Naive B cell (primary cell): ENCODE results near the gene CNOT1. TPM values are rescaled to one million over a fixed set of nuclear protein-coding genes. Genes with fewer than 3 reads are reported as not detected.
"Not testable (repeated sequence)": the region's sequence is repeated elsewhere in the genome, so short reads cannot be mapped to it uniquely, and the experiment has no call there.

Experiments
- ATAC-seq, 2 donors: fragments of 150-1000 bp; cut with Tn5 transposase; 2 replicates each; pipeline ENCODE4 v1.10.0; 2021; ENCODE audit warnings: low read depth in 2 of 2, mild to moderate bottlenecking in 2 of 2, moderate library complexity in 2 of 2
- DNase-seq: peaks from one replicate; pipeline ENCODE4 v3.0.0; 2022
- H3K27ac Mint-ChIP-seq, 6 donors: one replicate each; pipeline ENCODE4 v1.8.0; 2020 to 2022; ENCODE audit warnings: mild to moderate bottlenecking in 6 of 6, mixed read lengths in 6 of 6, moderate library complexity in 5 of 6, inconsistent platforms in 2 of 6
- H3K27me3 Mint-ChIP-seq, 3 donors: one replicate each; pipeline ENCODE4 v1.8.0; 2021 to 2022; ENCODE audit warnings: mixed read lengths in 3 of 3, mild to moderate bottlenecking in 1 of 3
- H3K36me3 Mint-ChIP-seq, 2 donors: one replicate each; pipeline ENCODE4 v1.8.0; 2020 to 2022; ENCODE audit warnings: mixed read lengths in 2 of 2, inconsistent platforms in 1 of 2, mild to moderate bottlenecking in 1 of 2
- H3K4me1 Mint-ChIP-seq, 3 donors: one replicate each; pipeline ENCODE4 v1.8.0; 2020 to 2022; ENCODE audit warnings: mixed read lengths in 3 of 3, inconsistent platforms in 1 of 3, mild to moderate bottlenecking in 1 of 3, moderate library complexity in 1 of 3
- H3K4me3 Mint-ChIP-seq, 8 donors: one replicate each; pipeline ENCODE4 v1.8.0; 2020 to 2022; ENCODE audit warnings: mild to moderate bottlenecking in 8 of 8, mixed read lengths in 8 of 8, moderate library complexity in 8 of 8, inconsistent platforms in 2 of 8
- H3K9me3 Mint-ChIP-seq, 7 donors: one replicate each; pipeline ENCODE4 v1.8.0; 2020 to 2022; ENCODE audit warnings: mixed read lengths in 7 of 7, mild to moderate bottlenecking in 5 of 7, inconsistent platforms in 2 of 7, moderate library complexity in 1 of 7
- polyA plus RNA-seq, 6 donors: library from polyadenylated mRNA; unstranded; fragments of 300-500 nt; fragmentation: Illumina TruSeq; gene quantifications; one replicate each; pipeline ENCODE4 v1.2.3, GENCODE V29; 2021; ENCODE audit warnings: low read depth in 6 of 6

Gene CNOT1
- polyA plus RNA-seq, 6 donors from 2014 or later = 79.4 to 161 (median 108) TPM

DNA sequence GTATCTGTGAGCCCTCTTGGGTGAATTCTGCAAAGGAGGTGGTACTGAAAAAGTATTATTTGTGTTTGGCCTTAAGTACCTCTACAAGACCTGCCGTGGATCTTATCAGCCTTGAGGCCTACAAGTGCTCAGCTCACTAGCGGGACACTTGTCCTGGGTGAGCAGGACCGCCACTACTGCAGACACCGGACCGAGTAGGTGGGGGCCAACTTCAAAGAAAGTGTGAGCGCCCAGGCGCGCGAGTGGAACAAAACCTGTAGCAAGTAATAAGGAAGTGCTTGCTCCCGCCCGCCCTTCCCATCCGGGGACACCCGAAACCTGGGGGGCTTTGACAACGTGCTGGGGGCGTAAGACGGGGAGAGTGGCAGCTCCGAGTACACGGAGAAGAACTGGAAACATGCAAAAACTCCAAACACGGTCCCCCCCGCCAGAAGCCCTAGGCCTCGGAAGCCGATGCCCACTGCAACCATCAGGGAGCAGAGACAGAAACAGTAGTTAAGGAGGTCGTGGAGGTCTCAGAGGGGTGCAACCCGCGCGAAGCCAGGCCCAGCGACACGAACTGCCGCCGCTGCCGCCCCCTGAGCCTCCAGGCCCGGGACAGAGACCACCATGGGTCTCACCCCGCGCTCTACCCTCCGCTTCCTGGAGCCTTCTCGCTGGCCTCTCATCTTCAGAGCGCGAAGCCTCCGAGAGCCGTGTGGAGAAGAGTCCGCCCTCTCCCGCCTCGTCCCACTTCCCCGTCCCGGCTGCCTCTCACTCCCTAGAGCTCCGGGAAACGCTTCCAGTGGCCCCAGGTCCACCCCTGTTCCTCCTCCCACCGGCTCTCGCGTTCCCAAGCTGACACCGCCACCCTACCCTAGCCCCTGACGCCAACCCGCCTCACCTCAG is 537 bp downstream of the CNOT1 start:
- peaks cover 0 to 2% (median 0%) of the 10 kb centered on the region in 7 donors for H3K9me3 Mint-ChIP-seq
- peak overlapping the region; percentile 94 to 100 (median 99) for H3K4me3 Mint-ChIP-seq
- DNase-seq (peak; percentile 51), ATAC-seq (no peak)
- H3K27ac Mint-ChIP-seq = peak overlapping the region; percentile 98 to 100 (median 100)
- H3K27me3 Mint-ChIP-seq = no peaks in the 10 kb centered on the region
- H3K4me1 Mint-ChIP-seq = peaks cover 10 to 54% (median 19%) of the 10 kb centered on the region in 3 donors
- peaks cover 0 to 8% of the 10 kb centered on the region in 2 donors for H3K36me3 Mint-ChIP-seq

- no peaks in the 10 kb centered on the region for H3K27me3 Mint-ChIP-seq
- ATAC-seq = no peak
- H3K4me3 Mint-ChIP-seq = peak overlapping the region in 1 of 8 donors; percentile 54
- no peaks in the 10 kb centered on the region for H3K9me3 Mint-ChIP-seq
- H3K4me1 Mint-ChIP-seq = peaks cover 19 to 58% (median 25%) of the 10 kb centered on the region in 3 donors
- no peak for DNase-seq
- H3K36me3 Mint-ChIP-seq = no peaks in the 10 kb centered on the region
- H3K27ac Mint-ChIP-seq = peak overlapping the region in 1 of 6 donors; percentile 81
Measured at GRCh38 chr16:58624209-58624608, 5.4 kb downstream of the CNOT1 start.

GRCh38 chr16:58620396-58620795 is 9.2 kb downstream of the CNOT1 start:
- Mint-ChIP-seq H3K4me1 (peaks cover 6 to 31% (median 17%) of the 10 kb centered on the region in 3 donors), H3K36me3 (no peaks in the 10 kb centered on the region), H3K4me3 (no peak overlapping the region), H3K27me3 (no peaks in the 10 kb centered on the region), H3K9me3 (no peaks in the 10 kb centered on the region), H3K27ac (no peak overlapping the region)
- DNase-seq (no peak), ATAC-seq (no peak)

GRCh38 chr16:58615280-58615679 is 14.3 kb downstream of the CNOT1 start:
- H3K4me1 Mint-ChIP-seq = peaks cover 11 to 27% (median 16%) of the 10 kb centered on the region in 3 donors
- DNase-seq = no peak
- no peaks in the 10 kb centered on the region for H3K36me3 Mint-ChIP-seq
- ATAC-seq = no peak
- no peaks in the 10 kb centered on the region for H3K27me3 Mint-ChIP-seq
- H3K9me3 Mint-ChIP-seq = no peaks in the 10 kb centered on the region
- peak overlapping the region in 2 of 6 donors; percentile 24 to 52 for H3K27ac Mint-ChIP-seq
- H3K4me3 Mint-ChIP-seq = peak overlapping the region in 2 of 8 donors; percentile 10 to 29

- no peak for DNase-seq
- H3K36me3 Mint-ChIP-seq = no peaks in the 10 kb centered on the region
- H3K27me3 Mint-ChIP-seq = no peaks in the 10 kb centered on the region
- H3K9me3 Mint-ChIP-seq = no peaks in the 10 kb centered on the region
- H3K4me3 Mint-ChIP-seq = peak overlapping the region in 1 of 8 donors; percentile 10
- ATAC-seq = no peak
- peaks cover 9 to 28% (median 12%) of the 10 kb centered on the region in 3 donors for H3K4me1 Mint-ChIP-seq
- no peak overlapping the region for H3K27ac Mint-ChIP-seq
Measured at GRCh38 chr16:58614860-58615259, 14.8 kb downstream of the CNOT1 start.

DNA sequence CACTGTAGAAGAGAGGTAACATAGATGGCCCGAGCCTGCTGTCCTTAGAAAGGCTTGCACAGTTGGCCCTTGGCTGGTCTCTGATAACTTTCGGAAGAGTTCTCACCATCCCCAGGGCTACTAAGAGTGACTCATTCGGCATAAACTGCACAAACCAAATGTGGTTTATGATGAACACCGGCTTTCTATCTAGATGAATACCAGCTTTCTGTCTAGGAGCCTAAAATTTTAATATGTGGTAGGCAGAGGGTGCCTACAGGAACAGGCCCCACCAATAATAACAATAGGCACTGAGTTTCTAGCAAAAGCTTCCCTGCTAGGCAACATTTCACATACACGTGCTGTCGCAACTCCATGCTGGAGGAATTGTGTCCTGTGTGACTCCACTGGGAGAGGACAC is 15.4 kb downstream of the CNOT1 start:
- no peaks in the 10 kb centered on the region for H3K36me3 Mint-ChIP-seq
- no peak overlapping the region for H3K27ac Mint-ChIP-seq
- no peaks in the 10 kb centered on the region for H3K9me3 Mint-ChIP-seq
- H3K4me3 Mint-ChIP-seq = no peak overlapping the region
- H3K4me1 Mint-ChIP-seq = peaks cover 8 to 23% (median 10%) of the 10 kb centered on the region in 3 donors
- no peaks in the 10 kb centered on the region for H3K27me3 Mint-ChIP-seq
- DNase-seq = no peak
- no peak for ATAC-seq

- H3K9me3 Mint-ChIP-seq, H3K27ac Mint-ChIP-seq, ATAC-seq, DNase-seq, H3K36me3 Mint-ChIP-seq, H3K4me3 Mint-ChIP-seq, H3K27me3 Mint-ChIP-seq: not testable (repeated sequence)
- H3K4me1 Mint-ChIP-seq = peaks cover 11 to 30% (median 16%) of the 10 kb centered on the region in 3 donors
Measured at GRCh38 chr16:58612965-58613364, 16.7 kb downstream of the CNOT1 start.

- Mint-ChIP-seq H3K9me3 (no peaks in the 10 kb centered on the region), H3K27me3 (no peaks in the 10 kb centered on the region), H3K36me3 (peaks cover 0 to 5% of the 10 kb centered on the region in 2 donors), H3K4me1 (peaks cover 12 to 35% (median 19%) of the 10 kb centered on the region in 3 donors), H3K27ac (peak overlapping the region in 2 of 6 donors; percentile 16 to 55), H3K4me3 (no peak overlapping the region)
- no peak for DNase-seq
- no peak for ATAC-seq
Measured at GRCh38 chr16:58608601-58609136, 21.0 kb downstream of the CNOT1 start.

- H3K27ac Mint-ChIP-seq = no peak overlapping the region
- H3K9me3 Mint-ChIP-seq = no peaks in the 10 kb centered on the region
- H3K4me1 Mint-ChIP-seq = peaks cover 21 to 42% (median 22%) of the 10 kb centered on the region in 3 donors
- DNase-seq (no peak), ATAC-seq (no peak)
- peaks cover 0 to 5% of the 10 kb centered on the region in 2 donors for H3K36me3 Mint-ChIP-seq
- H3K4me3 Mint-ChIP-seq = no peak overlapping the region
- no peaks in the 10 kb centered on the region for H3K27me3 Mint-ChIP-seq
Measured at GRCh38 chr16:58605562-58605961, 24.1 kb downstream of the CNOT1 start.

- H3K27me3 Mint-ChIP-seq = no peaks in the 10 kb centered on the region
- ATAC-seq (no peak), DNase-seq (no peak)
- H3K4me3 Mint-ChIP-seq = no peak overlapping the region
- H3K9me3 Mint-ChIP-seq = no peaks in the 10 kb centered on the region
- peaks cover 9 to 11% of the 10 kb centered on the region in 2 donors for H3K36me3 Mint-ChIP-seq
- peaks cover 18 to 21% (median 21%) of the 10 kb centered on the region in 3 donors for H3K4me1 Mint-ChIP-seq
- peak overlapping the region in 3 of 6 donors; percentile 24 to 63 (median 27) for H3K27ac Mint-ChIP-seq
Measured at GRCh38 chr16:58591083-58591482, 38.5 kb downstream of the CNOT1 start.

- peak overlapping the region in 1 of 6 donors; percentile 27 for H3K27ac Mint-ChIP-seq
- H3K4me1 Mint-ChIP-seq = peaks cover 8 to 15% (median 13%) of the 10 kb centered on the region in 3 donors
- H3K4me3 Mint-ChIP-seq = no peak overlapping the region
- no peak for DNase-seq
- no peaks in the 10 kb centered on the region for H3K9me3 Mint-ChIP-seq
- no peaks in the 10 kb centered on the region for H3K27me3 Mint-ChIP-seq
- ATAC-seq = no peak
- peaks cover 11 to 14% of the 10 kb centered on the region in 2 donors for H3K36me3 Mint-ChIP-seq
Measured at GRCh38 chr16:58589326-58589905, 40.2 kb downstream of the CNOT1 start.

- Mint-ChIP-seq H3K4me3 (no peak overlapping the region), H3K36me3 (peaks cover 11 to 15% of the 10 kb centered on the region in 2 donors), H3K9me3 (no peaks in the 10 kb centered on the region), H3K4me1 (peaks cover 4 to 15% (median 13%) of the 10 kb centered on the region in 3 donors), H3K27me3 (no peaks in the 10 kb centered on the region), H3K27ac (peak overlapping the region in 1 of 6 donors; percentile 31)
- ATAC-seq (no peak), DNase-seq (no peak)
Measured at GRCh38 chr16:58588406-58588805, 41.2 kb downstream of the CNOT1 start.

DNA sequence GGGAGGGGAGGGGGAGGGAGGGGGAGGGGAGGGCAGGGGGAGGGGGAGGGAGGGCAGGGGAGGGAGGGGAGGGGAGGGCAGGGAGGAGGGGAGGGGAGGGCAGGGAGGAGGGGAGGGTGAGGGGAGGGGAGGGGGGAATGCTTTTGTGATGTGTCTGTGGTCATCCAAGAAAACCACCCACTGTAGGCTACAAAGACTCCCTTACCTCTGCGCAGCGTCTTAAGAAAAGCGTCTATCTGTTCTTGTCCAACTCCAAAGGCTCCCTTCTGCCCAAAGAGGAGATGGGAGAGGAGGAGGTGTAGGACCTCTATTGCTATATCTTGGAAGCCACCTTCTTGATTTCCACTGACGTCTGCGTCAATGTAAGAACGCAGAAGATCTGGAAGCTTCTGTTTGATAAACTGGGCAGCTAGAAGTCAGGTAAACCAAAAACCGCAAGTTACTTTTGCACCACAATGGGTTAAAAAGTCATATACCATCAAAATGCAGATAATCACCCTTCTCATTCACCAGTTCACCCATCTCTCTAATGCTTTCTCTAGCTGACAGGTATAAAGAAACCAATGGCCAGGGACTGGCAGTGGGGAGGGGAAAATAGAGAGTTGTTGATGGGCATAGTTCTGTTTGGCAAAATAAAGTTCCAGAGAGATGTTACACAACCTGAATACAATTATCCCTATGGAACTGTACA is 43.1 kb downstream of the CNOT1 start:
- DNase-seq = no peak
- H3K9me3 Mint-ChIP-seq = no peaks in the 10 kb centered on the region
- H3K4me3 Mint-ChIP-seq = no peak overlapping the region
- no peak for ATAC-seq
- H3K27me3 Mint-ChIP-seq = no peaks in the 10 kb centered on the region
- peaks cover 8 to 11% of the 10 kb centered on the region in 2 donors for H3K36me3 Mint-ChIP-seq
- H3K4me1 Mint-ChIP-seq = peaks cover 4 to 13% (median 11%) of the 10 kb centered on the region in 3 donors
- peak overlapping the region in 1 of 6 donors; percentile 23 for H3K27ac Mint-ChIP-seq
